ENCODE data around the gene GJC3.
A peak's percentile ranks its signal among the peaks of the same experiment; 100 is the strongest.
"Not testable (repeated sequence)": the region's sequence is repeated elsewhere in the genome, so short reads cannot be mapped to it uniquely, and the experiment has no call there.

Gene GJC3

GRCh38 chr7:99928994-99929729, at the start of gene GJC3:
GJC3 (minus strand) TSS chr7:99929620; CDS start chr7:99929620, 0 bp downstream.
- intact Hi-C loops (cut with micrococcal nuclease): no loop called here
- Mint-ChIP-seq H3K4me3 (peak within 1 kb of the TSS; percentile 72), H3K36me3 (ENCODE audit: low read depth) (no peaks in the 10 kb centered on the region), H3K27ac (peak within 1 kb of the TSS; percentile 66), H3K9me3 (no peaks in the 10 kb centered on the region), H3K27me3 (peaks cover 40% of the 10 kb centered on the region), H3K4me1 (ENCODE audit: low read depth) (peaks cover 17% of the 10 kb centered on the region)

- Mint-ChIP-seq H3K27me3 (peaks cover 15% of the 10 kb centered on the region), H3K4me1 (ENCODE audit: low read depth) (peaks cover 9% of the 10 kb centered on the region), H3K36me3 (ENCODE audit: low read depth) (no peaks in the 10 kb centered on the region), H3K27ac (no peak overlapping the region), H3K4me3 (no peak overlapping the region), H3K9me3 (no peaks in the 10 kb centered on the region)
- intact Hi-C loops (cut with micrococcal nuclease): no loop called here
Observed at GRCh38 chr7:99976626-99977025, 47.2 kb upstream of the GJC3 start.

- Mint-ChIP-seq H3K27me3 (peaks cover 18% of the 10 kb centered on the region), H3K27ac (no peak within 1 kb of the TSS)
- intact Hi-C loops (cut with micrococcal nuclease): no loop called here
Observed at GRCh38 chr7:99975782-99976521, 46.5 kb upstream of the GJC3 start, which contains the start of gene AZGP1. AZGP1 (minus strand) TSS chr7:99976031; CDS start chr7:99976020, 11 bp downstream.

GRCh38 chr7:99974681-99975080, 45.3 kb upstream of the GJC3 start:
- no peak overlapping the region for H3K27ac Mint-ChIP-seq
- intact Hi-C loops (cut with micrococcal nuclease): no loop called here

More at GRCh38 chr7:99975782-99976521, 46.5 kb upstream of the GJC3 start, which contains the start of gene AZGP1:
- H3K4me1 Mint-ChIP-seq (ENCODE audit: low read depth): peaks cover 9% of the 10 kb centered on the region
- no peaks in the 10 kb centered on the region for H3K36me3 Mint-ChIP-seq (ENCODE audit: low read depth)
- H3K9me3 Mint-ChIP-seq: no peaks in the 10 kb centered on the region
- H3K4me3 Mint-ChIP-seq: no peak within 1 kb of the TSS

GRCh38 chr7:99973817-99974216, 44.4 kb upstream of the GJC3 start:
- H3K4me3 Mint-ChIP-seq; intact Hi-C loops (cut with micrococcal nuclease); H3K9me3 Mint-ChIP-seq; H3K4me1 Mint-ChIP-seq (ENCODE audit: low read depth); H3K36me3 Mint-ChIP-seq (ENCODE audit: low read depth); H3K27ac Mint-ChIP-seq: not testable (repeated sequence)
- H3K27me3 Mint-ChIP-seq: peaks cover 23% of the 10 kb centered on the region

More at GRCh38 chr7:99974681-99975080, 45.3 kb upstream of the GJC3 start:
- Mint-ChIP-seq H3K27me3 (peaks cover 23% of the 10 kb centered on the region), H3K4me3 (no peak overlapping the region), H3K36me3 (ENCODE audit: low read depth) (no peaks in the 10 kb centered on the region), H3K9me3 (no peaks in the 10 kb centered on the region), H3K4me1 (ENCODE audit: low read depth) (peaks cover 4% of the 10 kb centered on the region)

- no peak overlapping the region for H3K4me3 Mint-ChIP-seq
- no peaks in the 10 kb centered on the region for H3K4me1 Mint-ChIP-seq (ENCODE audit: low read depth)
- no peak overlapping the region for H3K27ac Mint-ChIP-seq
- intact Hi-C loops (cut with micrococcal nuclease): no loop called here
- peaks cover 31% of the 10 kb centered on the region for H3K27me3 Mint-ChIP-seq
- no peaks in the 10 kb centered on the region for H3K9me3 Mint-ChIP-seq
- no peaks in the 10 kb centered on the region for H3K36me3 Mint-ChIP-seq (ENCODE audit: low read depth)
Observed at GRCh38 chr7:99971242-99971641, 41.8 kb upstream of the GJC3 start.

GRCh38 chr7:99969813-99970212, 40.4 kb upstream of the GJC3 start:
- H3K36me3 Mint-ChIP-seq (ENCODE audit: low read depth); H3K4me1 Mint-ChIP-seq (ENCODE audit: low read depth); H3K4me3 Mint-ChIP-seq; H3K9me3 Mint-ChIP-seq; intact Hi-C loops (cut with micrococcal nuclease); H3K27ac Mint-ChIP-seq: not testable (repeated sequence)
- H3K27me3 Mint-ChIP-seq: peaks cover 34% of the 10 kb centered on the region

GRCh38 chr7:99969298-99969697, 39.9 kb upstream of the GJC3 start:
- Mint-ChIP-seq H3K27ac (no peak overlapping the region), H3K36me3 (ENCODE audit: low read depth) (no peaks in the 10 kb centered on the region), H3K4me3 (no peak overlapping the region), H3K27me3 (peaks cover 39% of the 10 kb centered on the region), H3K4me1 (ENCODE audit: low read depth) (no peaks in the 10 kb centered on the region), H3K9me3 (no peaks in the 10 kb centered on the region)
- intact Hi-C loops (cut with micrococcal nuclease): no loop called here

- intact Hi-C loops (cut with micrococcal nuclease): no loop called here
- Mint-ChIP-seq H3K27ac (no peak overlapping the region), H3K9me3 (no peaks in the 10 kb centered on the region), H3K4me3 (no peak overlapping the region), H3K27me3 (peaks cover 35% of the 10 kb centered on the region), H3K4me1 (ENCODE audit: low read depth) (peaks cover 14% of the 10 kb centered on the region), H3K36me3 (ENCODE audit: low read depth) (no peaks in the 10 kb centered on the region)
Observed at GRCh38 chr7:99958564-99959227, 29.3 kb upstream of the GJC3 start.

- no peaks in the 10 kb centered on the region for H3K9me3 Mint-ChIP-seq
- H3K4me3 Mint-ChIP-seq: no peak overlapping the region
- H3K27me3 Mint-ChIP-seq: peaks cover 17% of the 10 kb centered on the region
- H3K27ac Mint-ChIP-seq: no peak overlapping the region
- H3K4me1 Mint-ChIP-seq (ENCODE audit: low read depth): peaks cover 23% of the 10 kb centered on the region
- no peaks in the 10 kb centered on the region for H3K36me3 Mint-ChIP-seq (ENCODE audit: low read depth)
- intact Hi-C loops (cut with micrococcal nuclease): no loop called here
Observed at GRCh38 chr7:99955247-99955646, 25.8 kb upstream of the GJC3 start.

GRCh38 chr7:99954643-99955042, 25.2 kb upstream of the GJC3 start:
- H3K4me1 Mint-ChIP-seq (ENCODE audit: low read depth): peaks cover 28% of the 10 kb centered on the region
- H3K4me3 Mint-ChIP-seq; H3K9me3 Mint-ChIP-seq; H3K27ac Mint-ChIP-seq; intact Hi-C loops (cut with micrococcal nuclease); H3K36me3 Mint-ChIP-seq (ENCODE audit: low read depth): not testable (repeated sequence)
- H3K27me3 Mint-ChIP-seq: peaks cover 11% of the 10 kb centered on the region

GRCh38 chr7:99953649-99954048, 24.2 kb upstream of the GJC3 start:
- H3K4me3 Mint-ChIP-seq: no peak overlapping the region
- H3K36me3 Mint-ChIP-seq (ENCODE audit: low read depth): no peaks in the 10 kb centered on the region
- H3K27me3 Mint-ChIP-seq: peaks cover 3% of the 10 kb centered on the region
- intact Hi-C loops (cut with micrococcal nuclease): no loop called here
- H3K4me1 Mint-ChIP-seq (ENCODE audit: low read depth): peaks cover 30% of the 10 kb centered on the region
- H3K9me3 Mint-ChIP-seq: no peaks in the 10 kb centered on the region
- H3K27ac Mint-ChIP-seq: no peak overlapping the region

GRCh38 chr7:99952649-99953048, 23.2 kb upstream of the GJC3 start:
- H3K27me3 Mint-ChIP-seq; H3K36me3 Mint-ChIP-seq (ENCODE audit: low read depth); H3K4me3 Mint-ChIP-seq: not testable (repeated sequence)

GRCh38 chr7:99950819-99951218, 21.4 kb upstream of the GJC3 start:
- H3K27me3 Mint-ChIP-seq; intact Hi-C loops (cut with micrococcal nuclease); H3K36me3 Mint-ChIP-seq (ENCODE audit: low read depth); H3K27ac Mint-ChIP-seq; H3K9me3 Mint-ChIP-seq; H3K4me3 Mint-ChIP-seq: not testable (repeated sequence)
- H3K4me1 Mint-ChIP-seq (ENCODE audit: low read depth): peaks cover 38% of the 10 kb centered on the region

More at GRCh38 chr7:99952649-99953048, 23.2 kb upstream of the GJC3 start:
- H3K27ac Mint-ChIP-seq; intact Hi-C loops (cut with micrococcal nuclease); H3K9me3 Mint-ChIP-seq: not testable (repeated sequence)
- H3K4me1 Mint-ChIP-seq (ENCODE audit: low read depth): peaks cover 33% of the 10 kb centered on the region
